Activated CD4-positive, alpha-beta T cell treated with anti-CD3 and anti-CD28 coated beads, Interleukin-2, Interleukin-4, amounts not matched to agents 100 ng/mL and 50 ng/mL, durations not matched to agents 16 hours and 8 hours (primary cell): ENCODE data around the gene RPS19BP1.

Source experiments
- DNase-seq: peaks from one replicate; pipeline ENCODE4 v3.0.0-alpha.2; 2020; ENCODE audit warnings: low spot score

RPS19BP1 gene

GRCh38 chr22:39559456-39560105, 27.0 kb upstream of the RPS19BP1 start:
- DNase-seq: no peak

- no peak for DNase-seq
Measured at GRCh38 chr22:39558950-39559349, 26.4 kb upstream of the RPS19BP1 start.

- DNase-seq: no peak
Measured at GRCh38 chr22:39558254-39558727, 25.7 kb upstream of the RPS19BP1 start.

- DNase-seq: no peak
Measured at GRCh38 chr22:39556970-39557841, 24.7 kb upstream of the RPS19BP1 start.

GRCh38 chr22:39554151-39554550, 21.6 kb upstream of the RPS19BP1 start:
- no peak for DNase-seq

- DNase-seq: no peak
Measured at GRCh38 chr22:39553429-39553828, 20.9 kb upstream of the RPS19BP1 start.

- DNase-seq: no peak
Measured at GRCh38 chr22:39547587-39547947, 15.0 kb upstream of the RPS19BP1 start.

- no peak for DNase-seq
Measured at GRCh38 chr22:39546889-39547586, 14.5 kb upstream of the RPS19BP1 start.

- DNase-seq: no peak
Measured at GRCh38 chr22:39545386-39546365, 13.1 kb upstream of the RPS19BP1 start.

- DNase-seq: no peak
Measured at GRCh38 chr22:39543095-39543494, 10.5 kb upstream of the RPS19BP1 start.

GRCh38 chr22:39537975-39538374, 5.4 kb upstream of the RPS19BP1 start:
- no peak for DNase-seq

GRCh38 chr22:39536711-39537110, 4.2 kb upstream of the RPS19BP1 start:
- no peak for DNase-seq

- DNase-seq: no peak
Measured at GRCh38 chr22:39535831-39536449, 3.4 kb upstream of the RPS19BP1 start.

- no peak for DNase-seq
Measured at GRCh38 chr22:39535357-39535725, 2.8 kb upstream of the RPS19BP1 start.

GRCh38 chr22:39534591-39535356, 2.2 kb upstream of the RPS19BP1 start:
- peak; percentile 82 for DNase-seq

- DNase-seq: no peak
Measured at GRCh38 chr22:39534092-39534506, 1.6 kb upstream of the RPS19BP1 start.

- DNase-seq: peak; percentile 59
Measured at GRCh38 chr22:39530692-39531331, 1.7 kb downstream of the RPS19BP1 start.

GRCh38 chr22:39530116-39530515, 2.4 kb downstream of the RPS19BP1 start:
- no peak for DNase-seq

GRCh38 chr22:39529487-39529851, 3.1 kb downstream of the RPS19BP1 start:
- DNase-seq: no peak
